HL-60/S4 treated with phorbol 12-myristate 13-acetate at 8.2 ng/mL for 4 days and 3 days (cell line): Measurements from ENCODE around the gene KCNQ1OT1.

Experiments
- in situ Hi-C: fragments of 300-500 bp; cut with MboI; formaldehyde crosslinking; loops from 2 replicates; pipeline ENCODE4 v1.15.0; 2022; ENCODE audit warnings: low sequenced_read_pairs

The KCNQ1OT1 gene

DNA sequence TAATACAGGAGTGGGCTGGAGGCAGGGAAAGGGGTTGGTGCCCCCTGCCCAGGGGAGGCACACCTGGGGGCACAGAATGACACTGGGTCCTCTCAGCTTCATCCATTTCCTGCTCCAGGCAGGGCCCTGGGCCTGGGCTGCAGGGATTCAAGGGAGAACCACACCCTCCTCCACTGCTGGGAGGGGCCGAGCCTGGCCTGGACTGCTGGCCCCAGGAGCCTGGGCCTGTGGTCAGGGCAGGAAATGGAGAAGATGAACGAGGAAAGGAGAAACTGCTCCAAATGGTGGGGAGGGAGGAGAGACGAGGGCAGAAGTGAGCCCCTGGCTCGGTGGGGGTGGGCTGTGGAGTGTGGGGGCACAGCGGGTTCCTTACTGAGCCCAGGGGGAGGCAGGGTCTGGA lies 38.1 kb upstream of the KCNQ1OT1 start:
- in situ Hi-C loops: no loop called here

DNA sequence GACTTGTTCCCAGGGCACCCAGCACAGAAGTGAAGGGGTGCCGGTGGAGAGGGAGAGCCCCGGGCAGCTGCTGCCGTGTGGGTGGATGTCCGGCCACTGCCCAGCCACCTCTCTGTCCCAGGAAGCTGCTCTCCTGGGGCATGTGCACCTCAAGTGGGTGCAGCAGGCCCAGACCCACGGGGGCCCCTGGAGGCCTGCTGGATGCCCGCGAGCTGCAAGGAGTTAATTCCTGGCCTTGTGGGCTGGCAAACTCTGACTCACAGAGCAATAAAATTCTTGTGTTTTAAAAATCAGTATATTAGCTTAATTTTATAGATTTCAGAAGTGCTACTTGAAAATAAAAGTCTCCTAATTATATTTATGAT lies 37.4 kb upstream of the KCNQ1OT1 start:
- in situ Hi-C loops: no loop called here

DNA sequence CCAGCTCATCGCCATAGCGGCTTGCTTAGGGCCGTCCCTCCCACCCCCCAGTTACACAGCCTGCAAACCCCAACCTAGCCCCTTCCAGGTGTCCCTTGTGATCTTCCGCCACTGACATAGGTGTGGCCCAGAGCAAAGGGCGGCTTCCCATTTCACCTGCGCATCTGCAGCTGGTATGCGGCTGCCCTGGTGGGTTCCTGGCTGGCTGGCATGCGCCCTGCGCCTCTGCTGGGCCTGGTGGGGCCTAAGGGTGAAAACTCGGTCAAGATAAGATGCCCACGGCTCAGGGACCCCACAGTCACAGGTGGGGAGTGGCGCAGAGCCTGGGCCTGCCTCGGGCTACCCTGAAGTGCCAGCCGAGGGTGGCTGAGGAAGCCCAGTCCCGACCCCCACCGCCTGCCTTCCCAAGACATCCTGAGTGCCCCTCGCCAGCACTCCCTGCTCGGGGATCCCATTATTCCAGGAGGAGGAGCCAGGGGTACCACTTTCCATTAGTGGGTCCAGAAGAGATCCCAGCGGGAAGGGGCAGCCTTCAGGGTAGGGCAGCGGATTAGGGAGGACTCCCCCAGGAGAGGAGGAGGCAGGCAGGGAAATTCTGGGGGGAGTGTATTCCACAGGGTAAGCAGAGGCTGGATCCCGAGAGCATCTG lies 36.9 kb upstream of the KCNQ1OT1 start:
- in situ Hi-C loops: no loop called here

DNA sequence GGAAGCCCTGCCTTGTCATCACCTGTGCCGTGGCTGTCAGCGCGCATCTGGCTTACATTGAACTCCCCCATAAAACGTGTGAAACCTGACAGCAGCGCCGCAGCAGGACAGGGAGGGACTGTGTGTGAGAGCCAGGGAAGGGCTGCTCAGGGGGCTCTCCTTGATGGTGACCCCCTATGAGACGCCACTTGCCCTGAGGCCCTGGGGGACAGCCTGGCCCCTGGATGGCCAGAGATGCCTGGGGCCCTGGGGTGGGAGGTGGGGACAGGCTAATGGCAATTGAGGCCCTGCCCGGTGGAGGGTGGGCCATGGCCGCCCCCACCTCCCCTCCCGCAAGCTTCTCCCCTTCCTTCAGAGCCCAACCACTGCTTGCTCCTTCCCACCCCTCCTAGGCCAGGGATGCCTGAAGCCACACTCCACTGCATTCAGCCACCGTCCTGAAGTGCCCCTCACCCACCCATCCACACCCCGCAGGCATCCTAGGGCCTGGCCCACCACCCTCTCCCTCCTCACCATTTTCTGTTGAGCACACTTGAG lies 35.3 kb upstream of the KCNQ1OT1 start:
- in situ Hi-C loops: no loop called here

DNA sequence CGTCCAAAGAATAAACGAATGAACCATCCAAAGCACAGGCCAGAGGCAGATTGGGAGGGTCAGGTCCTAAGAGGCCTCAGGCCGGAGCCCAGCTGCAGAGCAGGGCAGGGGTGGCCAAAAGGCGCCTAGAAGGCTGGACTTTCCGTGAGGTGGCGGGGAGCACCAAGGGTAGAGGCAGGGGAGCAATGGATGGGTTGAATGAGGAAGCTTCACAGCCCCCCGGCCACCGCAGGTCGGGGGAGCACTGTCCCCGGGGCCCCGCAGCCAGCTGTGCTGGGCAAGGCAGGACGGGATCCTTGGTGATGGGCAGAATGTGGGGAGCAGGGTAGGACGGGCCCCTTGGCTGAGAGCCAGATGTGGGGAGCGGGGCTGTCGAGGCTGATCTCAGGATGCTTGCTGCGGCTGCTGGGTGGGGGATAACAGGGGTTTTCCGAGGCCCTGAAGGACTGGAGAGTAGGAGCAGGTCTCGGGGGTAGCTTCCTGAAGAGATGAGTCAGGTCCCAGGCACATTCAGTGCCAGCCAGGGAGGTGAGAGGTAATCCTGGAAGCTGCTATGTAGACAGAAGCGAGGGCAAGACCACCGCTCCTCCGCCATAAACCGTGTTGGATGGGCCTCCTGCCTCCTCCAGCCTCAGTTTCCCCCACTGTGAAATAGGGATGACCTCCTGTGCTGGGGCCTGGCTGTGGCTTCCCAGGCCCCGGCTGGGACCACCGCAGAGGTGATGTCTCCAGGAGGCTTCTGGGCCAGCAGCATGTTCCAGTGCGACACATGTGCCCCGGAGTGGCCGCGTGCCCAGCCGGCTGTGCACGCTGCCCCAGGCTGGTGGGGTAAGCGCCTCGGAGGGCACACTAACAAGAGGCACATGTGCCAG lies 34.6 kb upstream of the KCNQ1OT1 start:
- in situ Hi-C loops: no loop called here

DNA sequence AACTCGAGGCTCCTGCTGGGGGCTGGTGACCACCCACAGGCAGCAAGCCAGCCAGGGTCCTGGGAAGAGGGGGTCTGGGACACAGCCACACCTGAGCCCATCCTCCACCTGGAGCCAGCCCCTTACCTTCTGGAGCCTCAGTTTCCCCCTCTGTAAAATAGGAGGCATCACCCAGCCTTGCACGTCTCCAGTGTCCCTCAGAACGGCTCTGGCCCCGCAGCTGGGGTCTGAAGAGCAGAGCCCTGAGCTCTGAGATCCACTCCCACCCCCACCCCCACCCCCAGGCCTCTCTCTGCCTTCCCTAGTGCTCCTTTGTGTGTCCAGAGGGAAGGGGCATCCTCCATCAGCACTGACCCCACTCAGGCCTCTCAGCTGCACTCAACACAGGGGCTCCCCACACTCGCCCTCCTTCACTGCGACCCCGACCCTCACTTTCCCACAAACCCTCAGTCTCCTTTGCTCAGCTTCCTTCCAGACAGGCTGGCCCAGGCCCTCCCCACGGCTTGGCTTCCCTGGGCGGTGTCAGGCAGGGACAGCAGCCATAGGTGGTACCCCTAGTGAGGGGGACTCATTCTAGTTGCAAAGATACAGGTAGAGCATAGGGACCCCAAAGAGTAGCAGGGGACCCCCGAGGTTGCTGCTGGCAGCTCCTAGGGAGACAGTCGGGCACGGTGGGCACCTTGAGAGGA lies 33.3 kb upstream of the KCNQ1OT1 start:
- in situ Hi-C loops: no loop called here

DNA sequence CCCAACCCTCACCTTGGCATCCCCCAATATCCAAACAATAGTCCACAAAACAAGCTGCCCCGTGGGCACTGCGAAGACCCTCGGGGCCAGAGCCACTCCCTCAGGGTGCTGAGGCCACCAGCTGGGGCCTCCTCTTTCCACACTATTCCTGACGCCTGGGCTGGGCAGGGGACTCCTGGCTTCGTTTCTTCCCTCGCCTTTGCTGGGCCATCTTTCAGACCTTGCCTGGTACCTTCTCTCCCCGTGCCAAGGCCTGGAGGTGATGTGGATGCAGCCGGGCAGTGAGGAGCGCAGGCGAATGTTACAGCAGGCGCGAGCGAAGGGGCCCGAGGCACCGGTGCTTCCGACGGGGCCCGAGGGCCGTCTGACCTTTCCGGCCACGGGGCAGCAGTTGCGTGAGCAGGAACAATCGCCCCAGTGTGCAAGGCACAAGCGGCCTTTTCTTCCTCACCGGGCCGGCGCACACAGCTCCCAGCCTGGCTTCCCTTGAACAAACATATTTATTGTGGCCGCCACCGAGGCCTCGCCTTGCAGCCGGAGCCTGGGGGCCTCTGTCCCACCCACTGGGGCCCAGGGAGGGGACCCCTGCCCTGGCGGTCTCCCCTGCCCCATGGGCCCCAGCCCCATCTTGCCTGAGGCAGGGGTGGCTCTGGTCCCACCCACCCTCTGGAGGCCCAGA lies 32.6 kb upstream of the KCNQ1OT1 start:
- in situ Hi-C loops: no loop called here

DNA sequence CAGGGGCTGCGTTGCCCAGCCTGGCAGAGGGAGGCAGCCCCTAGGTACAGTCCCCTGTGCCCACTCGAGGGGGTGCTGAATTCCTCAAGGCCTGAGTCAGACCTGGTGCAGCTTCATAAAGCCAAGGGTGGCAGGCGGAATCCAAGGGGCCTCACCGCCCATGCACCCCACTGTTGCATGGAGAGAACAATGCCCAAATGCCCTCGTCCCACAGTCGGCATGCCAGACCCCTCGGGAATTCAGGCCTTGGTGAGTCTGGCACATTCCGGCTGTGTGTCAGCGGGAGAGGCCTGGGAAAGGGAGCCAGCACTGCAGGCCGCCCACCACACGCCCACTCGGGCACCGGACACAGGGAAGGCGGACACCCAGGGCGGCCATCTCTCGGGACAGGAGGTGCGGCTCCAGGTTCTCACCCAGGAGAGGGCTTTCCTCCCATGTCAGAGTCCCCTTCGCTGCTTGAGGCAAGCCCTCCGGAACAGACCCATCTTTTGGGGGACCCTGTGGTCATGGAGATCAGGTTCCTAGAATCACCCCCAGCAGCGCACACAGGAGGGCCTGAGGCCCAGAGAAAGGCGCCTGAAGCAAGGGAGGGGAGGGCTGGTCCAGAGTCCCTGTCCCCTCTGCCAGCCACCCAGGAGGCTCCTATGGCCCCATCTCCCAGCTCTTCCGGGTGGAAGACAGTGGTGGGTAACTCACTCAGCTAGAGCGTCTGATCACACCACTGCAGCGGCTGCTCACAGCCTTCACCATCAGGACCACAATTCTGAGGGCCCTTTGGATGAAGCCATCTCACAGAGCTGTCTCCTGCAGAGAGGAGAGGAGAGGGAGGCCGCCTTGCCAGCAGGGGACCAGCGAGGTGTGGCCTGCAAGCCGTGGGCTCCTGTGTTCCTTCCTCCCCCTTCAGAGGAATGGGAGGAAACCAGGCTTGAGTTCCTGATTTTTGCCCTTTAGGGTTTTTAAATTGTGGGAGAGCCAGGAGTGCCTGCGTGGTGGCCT lies 31.6 kb upstream of the KCNQ1OT1 start:
- in situ Hi-C loops: no loop called here

DNA sequence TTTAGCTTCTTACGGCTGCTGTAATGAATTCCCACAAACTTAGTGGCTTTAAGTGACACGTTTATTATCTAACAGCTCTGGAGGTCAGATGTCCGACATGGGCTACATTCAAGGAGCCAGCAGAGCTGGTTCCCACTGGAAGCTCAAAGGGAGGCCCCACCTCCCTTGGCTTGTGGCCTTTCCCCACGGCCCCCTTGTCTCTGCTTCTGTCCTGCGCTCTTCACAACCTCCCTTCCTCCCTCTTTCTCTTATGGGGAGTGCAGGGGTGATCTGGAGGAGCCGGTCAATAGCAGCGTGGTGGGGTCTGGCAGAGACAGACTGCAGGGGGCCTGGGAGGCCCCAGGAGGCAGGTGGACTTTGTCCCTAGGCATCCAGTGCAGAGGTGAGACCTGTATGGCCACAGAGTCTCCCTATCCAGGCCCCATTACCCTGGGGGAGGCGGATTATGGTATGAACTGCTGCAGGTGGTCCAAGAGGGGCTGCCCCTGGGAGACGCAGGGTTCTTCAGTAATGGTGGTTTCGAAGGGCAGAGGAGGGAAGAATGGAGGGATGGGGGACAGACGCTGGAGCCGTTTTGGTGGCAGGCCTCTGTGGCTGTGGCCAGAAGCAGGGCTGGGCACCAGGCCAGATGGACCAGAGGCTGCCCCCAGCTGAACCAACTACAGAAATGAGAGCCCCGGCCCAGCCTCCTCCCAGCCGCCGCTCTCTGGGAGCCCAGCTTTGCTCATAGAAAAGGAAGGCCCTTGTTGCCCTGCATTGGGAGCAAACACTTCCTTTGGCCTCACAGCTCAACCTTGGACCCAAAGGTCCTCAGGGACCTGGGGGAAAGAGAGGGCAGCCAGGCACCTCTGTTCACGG lies 30.7 kb upstream of the KCNQ1OT1 start:
- in situ Hi-C loops: no loop called here

DNA sequence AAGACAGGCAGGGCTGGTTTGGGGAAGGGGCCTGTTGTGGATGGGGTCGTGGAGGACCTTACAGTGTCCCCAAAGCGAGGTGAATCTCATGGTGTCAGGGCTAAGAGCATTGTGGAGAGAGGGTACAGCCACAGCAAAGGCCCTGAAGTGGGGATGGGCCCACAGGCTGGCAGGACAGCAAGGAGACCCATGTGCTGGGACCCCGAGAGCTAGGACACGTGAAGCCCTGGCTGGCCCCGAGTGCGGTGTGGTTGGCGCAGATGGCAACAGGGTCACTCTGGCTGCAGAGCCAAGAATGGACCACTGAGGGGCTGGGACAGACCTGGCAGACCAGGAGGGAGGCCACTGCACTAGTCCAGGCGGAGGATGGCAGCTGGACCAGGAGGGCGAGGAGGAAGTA lies 30.0 kb upstream of the KCNQ1OT1 start:
- in situ Hi-C loops: no loop called here

DNA sequence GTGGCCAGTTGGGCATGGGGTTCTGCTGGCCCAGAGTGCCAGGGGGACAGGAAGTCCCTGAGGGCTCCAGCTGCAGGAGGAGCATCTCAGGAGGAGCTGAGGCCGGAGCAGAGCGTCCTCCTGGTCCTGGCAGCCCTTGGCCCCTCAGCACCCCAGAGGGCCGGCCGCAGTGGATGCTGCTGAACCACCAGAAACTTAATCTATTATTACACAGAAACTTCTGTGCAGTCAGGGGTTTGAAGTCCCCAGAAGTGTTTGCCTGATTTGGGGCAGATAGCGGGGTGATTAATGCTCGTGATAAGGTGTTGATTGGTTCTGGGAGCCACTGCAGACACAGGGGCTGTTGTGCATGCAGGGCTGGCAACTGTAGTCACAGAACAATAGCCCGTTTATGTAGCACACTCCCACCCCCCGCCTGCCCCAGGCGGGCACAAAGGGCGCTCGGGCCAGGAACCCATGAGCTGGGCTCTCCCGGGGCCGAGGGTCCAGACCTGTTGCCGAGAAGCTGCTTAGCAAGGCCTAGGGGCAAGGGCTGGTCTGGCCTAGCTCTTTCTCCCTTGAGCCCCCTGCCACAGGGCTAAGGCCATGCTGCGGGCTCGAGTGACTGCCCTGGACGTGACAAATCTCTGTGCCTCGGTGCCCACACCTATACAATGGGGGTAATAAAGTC lies 29.0 kb upstream of the KCNQ1OT1 start:
- in situ Hi-C loops: no loop called here

DNA sequence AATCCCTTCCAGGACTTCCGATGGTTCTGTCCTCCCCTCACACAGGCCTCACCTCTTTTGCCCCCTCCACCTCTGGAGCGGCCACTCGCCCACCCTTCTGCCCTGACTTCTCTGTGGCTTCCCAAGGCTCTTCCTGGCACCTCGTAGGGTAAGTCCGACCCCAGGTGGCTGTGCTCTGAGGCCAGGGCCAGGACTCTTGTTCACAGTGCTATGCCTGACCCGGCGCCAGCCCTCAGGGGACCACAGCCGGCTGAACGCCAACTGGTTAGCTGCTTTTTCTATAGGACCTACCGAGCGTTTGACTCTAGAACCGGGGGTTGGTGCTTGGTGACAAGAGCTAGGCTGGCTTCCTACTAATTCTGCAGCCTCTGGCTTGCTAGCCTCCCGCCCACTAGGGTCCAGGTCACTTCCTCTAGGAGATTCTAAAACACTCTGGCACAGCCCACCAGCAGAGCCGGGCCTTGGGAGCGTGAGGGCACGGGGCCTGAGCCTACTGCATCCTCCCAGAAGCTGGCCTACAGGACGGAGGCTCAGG lies 28.4 kb upstream of the KCNQ1OT1 start:
- in situ Hi-C loops: no loop called here

DNA sequence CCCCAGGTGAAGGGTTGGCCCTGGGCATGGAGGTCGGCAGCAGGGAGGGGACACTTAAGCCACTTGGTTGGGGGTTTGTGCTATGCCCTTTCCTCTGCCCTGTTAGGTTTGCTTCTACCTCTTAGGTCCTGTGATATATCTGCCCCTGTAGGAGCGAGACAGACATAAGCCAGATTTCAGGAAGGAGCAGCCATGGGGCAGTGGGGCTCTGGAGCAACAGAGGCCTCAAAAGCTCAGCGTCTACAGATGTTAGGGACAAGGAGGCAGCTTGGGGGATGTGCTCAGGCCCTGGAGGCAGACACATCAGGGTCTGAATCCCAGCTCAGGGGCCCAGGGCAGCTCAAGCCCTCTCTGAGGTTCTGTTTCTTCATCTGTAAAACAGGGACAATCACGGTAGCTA lies 27.2 kb upstream of the KCNQ1OT1 start:
- in situ Hi-C loops: no loop called here

DNA sequence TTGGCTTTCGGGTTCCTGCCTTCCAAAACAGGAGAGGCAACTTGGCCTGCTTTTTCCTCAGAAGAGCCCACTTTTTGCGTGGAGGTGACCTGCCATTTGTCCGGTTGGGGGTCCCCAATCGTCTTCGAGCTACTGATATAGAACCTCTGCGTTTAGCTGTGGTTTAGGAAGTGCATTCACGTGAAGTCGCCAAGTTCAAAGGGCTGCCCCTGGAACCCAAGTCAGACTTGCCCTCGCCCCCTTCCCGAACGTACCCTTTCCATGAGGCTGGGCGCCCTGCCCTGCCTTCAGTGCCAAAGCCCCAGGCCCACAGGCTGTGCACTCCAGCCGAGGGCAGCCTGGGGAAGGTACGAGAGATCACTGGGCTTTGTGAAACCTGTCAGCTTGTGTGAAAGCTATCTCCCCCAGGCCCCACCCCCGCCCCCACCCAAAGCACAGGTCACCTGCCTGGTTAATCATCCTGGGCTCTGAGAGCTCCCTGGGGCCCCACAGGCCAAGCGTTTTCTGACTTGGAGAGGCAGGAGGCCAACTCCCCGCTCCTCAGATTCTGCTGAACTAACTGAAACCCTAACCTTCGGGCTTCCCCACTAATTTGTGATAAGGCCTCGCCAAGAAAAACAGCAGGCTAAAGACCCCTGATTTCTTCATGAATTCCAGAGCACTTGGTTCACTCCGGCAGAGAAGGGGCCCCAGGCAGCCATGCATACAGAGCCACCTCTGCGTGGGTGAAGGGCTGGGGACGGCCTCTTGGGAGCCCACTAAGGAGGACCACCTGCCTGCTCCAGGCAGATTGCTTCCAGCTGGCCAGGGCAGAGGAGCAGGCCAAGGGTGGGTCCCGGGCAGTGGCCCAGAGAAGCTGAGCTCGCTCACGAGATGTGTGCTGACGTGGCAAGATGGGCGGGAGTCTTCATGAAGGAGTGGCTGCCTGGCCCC lies 25.8 kb upstream of the KCNQ1OT1 start:
- in situ Hi-C loops: no loop called here

DNA sequence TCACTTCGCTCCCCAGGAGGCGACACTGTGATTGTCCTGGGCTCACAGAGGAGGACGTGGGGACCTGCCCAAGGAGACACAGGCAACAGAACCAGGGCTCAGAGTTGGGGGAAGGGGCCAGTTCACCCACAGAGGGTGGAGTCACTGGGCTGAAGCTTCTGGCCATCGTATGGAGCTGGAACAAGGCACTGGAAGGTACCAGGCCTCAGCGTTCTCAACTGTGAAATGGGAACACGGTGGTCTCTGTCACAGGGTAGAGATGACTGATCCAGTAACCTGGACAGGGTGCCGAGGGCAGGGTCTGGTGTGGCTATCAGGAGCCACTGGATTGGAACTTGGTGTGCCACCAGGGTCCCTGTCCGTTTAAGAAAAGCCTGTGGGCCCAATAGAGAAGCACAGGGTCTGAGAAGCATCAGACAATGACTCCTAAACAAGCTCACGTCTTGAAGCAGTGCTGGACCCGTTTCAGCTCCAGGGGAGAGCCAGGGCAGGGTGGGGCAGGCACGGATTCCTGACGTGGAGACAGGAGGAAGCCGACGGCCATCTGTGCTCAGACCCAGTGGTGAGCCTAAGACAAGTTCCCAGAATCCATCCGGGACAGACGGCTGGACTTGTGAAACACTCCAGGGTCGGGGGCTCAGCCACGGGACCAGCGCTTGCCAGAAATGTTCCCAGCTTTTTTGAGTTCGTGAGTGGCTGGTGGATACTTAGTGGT lies 25.0 kb upstream of the KCNQ1OT1 start:
- in situ Hi-C loops: no loop called here

DNA sequence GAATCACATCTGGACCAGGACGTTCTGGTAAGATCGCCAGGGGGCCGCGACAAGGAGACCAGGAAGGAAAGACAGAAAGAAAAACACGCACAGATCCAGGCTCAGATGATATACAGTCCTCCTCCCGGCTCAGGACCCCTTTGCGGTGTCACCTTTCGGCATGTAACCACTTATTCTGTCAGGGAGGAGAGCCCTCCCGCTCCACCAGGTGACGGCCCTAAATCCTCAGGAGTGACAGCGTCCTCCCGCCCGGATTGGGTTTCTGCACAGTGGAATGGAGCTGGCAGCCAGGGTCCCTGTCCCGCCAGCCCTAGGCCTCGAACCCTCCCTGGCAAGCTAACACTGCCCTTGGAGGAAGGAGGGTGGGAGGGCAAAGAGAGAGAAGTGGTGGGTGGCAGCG lies 24.3 kb upstream of the KCNQ1OT1 start:
- in situ Hi-C loops: no loop called here

DNA sequence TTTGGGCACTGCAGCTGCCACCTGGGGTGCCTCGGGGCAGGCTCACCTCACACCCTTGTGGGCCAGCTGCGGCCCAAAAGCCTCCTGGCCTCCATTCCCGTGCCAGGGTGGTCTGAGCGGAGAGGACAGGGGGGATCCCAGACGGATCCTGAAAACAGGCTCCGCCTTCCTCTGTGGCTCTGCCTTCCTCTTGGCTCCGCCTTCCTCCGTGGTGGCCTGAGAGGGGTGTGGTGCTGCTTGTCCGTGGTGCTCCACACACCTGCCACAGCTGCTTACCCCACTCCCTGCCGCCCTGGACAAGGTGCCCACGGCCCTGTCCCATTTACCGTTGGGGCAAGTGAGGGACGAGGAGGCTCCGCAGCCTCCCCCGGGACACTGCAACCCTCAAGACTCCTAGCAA lies 23.2 kb upstream of the KCNQ1OT1 start:
- in situ Hi-C loops: no loop called here
